ENCODE results near the gene RNF220.
A peak's percentile ranks its signal among the peaks of the same experiment; 100 is the strongest.

The RNF220 gene

DNA sequence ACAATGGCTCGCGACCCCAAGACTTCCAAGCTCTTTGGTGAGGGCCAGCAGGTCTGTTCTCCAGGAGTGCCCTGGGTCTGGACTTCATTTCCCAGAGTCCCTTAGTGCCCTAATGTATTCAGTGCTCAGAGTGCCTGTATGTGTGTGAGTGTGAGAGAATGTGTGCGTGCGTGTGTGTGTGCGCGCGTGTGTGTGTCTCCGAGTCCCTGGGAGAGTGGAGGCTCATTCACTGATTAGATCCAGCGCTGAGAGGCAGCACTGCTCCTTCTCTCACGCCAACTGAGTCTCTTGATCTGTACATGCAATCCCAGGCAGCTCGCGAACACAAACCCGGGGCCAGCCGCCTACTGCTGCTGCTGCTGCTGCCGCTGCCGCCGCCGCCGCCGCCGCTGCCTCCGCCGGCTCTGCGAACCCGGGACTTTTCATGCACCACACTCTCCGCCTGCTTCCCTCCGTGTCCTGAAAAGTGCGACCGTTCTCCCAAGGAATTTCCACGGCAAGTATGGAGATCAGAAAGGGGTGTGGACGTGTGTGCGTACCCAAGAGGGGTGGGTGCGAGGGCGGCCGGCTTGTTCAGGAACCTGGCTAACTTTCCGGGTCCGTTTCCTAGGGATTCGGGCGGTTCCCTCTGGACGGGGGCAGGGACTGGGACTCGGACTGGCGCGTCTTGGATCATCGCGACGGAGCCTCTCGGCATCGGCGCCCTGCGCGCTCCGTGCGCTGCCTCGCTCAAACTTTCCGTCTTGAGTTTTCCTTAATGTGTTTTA lies at the start of gene RNF220:
TSS of gene RNF220 (plus strand) at position 225 of the 767 bp plus-strand sequence.
- DNase-seq (ENCODE audit: low read depth): peak; percentile 73

- DNase-seq (ENCODE audit: low read depth): no peak
Measured at GRCh38 chr1:44355582-44356305, 49.3 kb upstream of the RNF220 start.

DNA sequence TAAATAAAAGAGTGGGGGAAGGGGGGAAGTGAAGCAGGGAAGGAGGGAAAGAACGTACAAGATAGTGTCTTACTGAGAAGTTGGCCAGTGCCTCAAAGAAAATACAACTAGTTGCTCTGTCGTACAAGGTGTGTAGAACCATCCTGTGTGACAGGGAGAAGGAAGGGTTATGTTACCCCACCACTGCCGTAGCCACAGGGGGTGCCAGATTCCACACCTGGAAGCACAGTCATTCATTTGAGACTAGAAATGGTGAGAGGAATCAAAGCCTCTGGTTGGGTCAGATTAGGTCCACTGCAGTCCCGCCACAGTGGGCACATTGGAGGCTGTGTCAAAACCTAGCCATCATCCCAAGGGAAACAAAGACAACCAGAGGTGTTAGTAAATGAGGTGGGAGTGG lies 47.3 kb upstream of the RNF220 start:
- no peak for DNase-seq (ENCODE audit: low read depth)

DNA sequence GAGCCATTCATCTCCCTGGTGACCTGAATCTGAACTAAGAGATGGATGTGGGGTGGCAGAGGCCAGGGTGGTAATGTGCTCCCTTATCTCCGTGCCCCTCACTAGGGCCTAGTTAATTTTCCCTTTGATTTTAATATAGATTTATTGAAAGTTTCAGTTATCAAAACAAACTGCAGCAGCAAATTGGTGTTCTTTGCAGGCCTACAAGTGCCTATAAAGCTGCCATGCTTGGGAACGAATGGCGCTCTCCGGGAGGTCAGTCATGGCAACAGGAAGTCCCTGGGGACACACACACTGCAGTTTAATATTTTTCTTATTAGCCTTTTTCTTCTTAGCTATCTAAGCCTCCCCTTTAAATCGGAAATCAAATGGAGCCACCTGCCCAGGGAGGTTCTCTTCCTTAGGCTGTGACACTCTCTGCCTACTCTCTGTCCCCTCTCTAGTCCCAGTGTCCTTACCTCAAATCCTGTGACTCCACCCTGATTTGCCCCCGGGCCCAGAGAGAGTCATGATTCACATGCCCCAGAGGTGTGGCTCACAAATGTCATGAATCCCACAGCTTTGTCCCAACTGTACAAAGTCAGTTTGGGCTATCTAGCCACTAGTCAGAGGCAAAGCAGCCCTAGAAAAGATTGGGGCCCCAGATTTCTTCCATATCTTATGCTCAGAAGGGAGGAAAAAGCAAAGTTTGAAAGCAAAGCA lies 45.7 kb upstream of the RNF220 start:
- peak; percentile 7 for DNase-seq (ENCODE audit: low read depth)

GRCh38 chr1:44361478-44361877 lies 43.6 kb upstream of the RNF220 start:
- peak; percentile 22 for DNase-seq (ENCODE audit: low read depth)

DNA sequence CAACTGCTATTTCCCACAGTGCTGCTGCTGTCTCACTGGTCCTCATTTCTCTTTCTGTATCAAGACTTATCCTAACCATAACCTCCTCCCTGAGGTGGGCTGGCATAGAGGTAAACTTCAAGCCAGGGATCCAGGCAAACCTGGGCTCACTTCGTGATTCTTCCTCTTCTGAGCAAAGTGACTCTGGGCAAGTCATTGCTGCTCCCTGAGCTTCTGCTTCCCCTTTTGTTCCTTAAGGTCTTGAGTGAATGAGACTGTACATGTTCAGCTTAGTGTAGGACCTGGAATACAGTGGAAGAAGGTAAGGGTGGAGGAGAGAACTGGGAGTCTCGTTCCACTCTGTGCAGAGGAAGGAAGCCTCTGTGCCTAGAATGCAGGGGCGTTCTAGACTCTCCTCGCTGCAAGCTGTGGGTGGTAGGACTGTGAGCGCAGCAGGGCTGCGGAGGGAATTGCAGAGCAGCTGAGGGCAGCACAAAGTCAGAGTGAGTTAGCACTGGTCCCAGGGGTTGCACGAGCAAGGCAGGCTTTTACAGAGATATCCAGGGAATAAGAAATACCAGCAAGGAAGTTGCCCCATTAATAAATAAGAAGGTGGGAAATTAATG lies 38.6 kb upstream of the RNF220 start:
- no peak for DNase-seq (ENCODE audit: low read depth)

GRCh38 chr1:44367944-44368343 lies 37.1 kb upstream of the RNF220 start:
- no peak for DNase-seq (ENCODE audit: low read depth)

- DNase-seq (ENCODE audit: low read depth): no peak
Measured at GRCh38 chr1:44368471-44369151, 36.4 kb upstream of the RNF220 start.

DNA sequence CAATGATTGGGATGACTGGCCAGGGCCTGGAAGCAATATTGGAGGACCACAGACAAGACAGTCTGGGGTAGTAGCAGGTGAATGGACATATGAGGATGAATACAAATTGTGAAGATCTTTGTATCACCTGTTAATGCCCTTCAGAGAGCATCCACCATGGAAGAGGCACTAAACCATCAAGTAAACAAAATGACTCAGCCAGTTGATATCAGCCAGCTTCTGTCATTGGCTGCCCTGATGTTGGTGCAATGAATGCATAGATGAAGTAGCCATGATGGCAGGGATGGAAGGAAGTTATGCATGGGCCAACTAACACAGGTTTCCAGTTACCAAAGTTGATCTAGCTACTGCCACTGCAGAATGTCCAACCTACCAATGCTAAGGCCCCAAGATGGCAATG lies 33.8 kb upstream of the RNF220 start:
- DNase-seq (ENCODE audit: low read depth): no peak

DNA sequence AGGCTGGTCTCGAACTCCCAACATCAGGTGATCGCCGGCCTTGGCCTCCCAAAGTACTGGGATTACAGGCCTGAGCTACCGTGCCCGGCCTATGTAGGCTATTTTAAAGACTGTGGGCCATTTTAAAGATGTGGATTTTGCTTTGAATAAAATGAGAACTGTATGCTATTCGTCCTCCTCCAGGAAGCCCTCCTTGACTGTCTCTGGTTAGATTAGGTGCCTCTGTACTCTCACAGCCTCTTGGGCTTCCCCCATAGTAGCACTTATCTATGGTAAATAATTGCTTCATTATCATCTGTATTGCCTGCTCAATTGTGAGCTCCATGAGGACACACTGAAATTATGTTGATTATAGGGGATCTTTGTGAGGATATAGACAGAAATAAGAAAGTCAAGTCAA lies 29.5 kb upstream of the RNF220 start:
- DNase-seq (ENCODE audit: low read depth): no peak

DNA sequence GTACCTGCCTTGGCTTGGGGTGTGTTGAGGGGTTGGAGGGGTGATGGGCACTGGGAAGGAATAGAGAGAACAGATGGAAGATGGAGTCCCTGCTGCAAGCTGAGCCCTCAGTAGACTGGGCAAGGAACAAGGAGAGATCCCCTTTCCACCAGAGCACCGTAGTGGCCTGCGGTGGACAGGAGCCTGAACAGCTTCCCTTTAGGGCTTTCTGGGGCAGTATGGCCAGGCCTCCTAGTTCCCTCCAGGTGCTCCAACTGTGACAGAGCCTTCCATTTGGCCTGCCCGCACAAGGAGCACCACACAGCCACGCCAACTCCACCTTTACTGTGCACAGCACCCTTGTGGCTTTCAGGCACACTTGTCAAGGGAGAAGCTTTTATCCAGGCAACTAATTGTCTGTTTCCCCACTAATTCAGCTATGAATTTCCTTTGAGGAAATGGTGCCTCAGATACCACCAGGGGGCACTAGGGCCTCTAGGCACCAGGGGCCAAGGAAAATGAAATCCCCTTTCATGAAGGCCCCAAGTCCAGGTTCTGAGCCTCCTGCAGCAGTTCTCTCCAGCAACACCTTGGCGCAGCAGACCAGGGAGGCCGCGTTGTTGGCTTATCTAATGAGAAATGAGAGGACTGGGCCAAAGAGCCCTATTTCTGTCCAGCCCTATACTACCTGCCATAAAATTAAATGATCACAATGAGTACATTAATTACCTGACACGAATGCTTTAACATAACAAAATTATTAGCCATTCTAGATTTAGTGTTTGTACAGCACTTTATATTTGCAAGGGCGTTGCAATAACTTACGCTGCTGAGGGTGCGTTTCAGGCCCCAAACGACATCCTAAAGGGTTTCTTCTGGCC lies 26.9 kb upstream of the RNF220 start:
- peak; percentile 65 for DNase-seq (ENCODE audit: low read depth)

DNA sequence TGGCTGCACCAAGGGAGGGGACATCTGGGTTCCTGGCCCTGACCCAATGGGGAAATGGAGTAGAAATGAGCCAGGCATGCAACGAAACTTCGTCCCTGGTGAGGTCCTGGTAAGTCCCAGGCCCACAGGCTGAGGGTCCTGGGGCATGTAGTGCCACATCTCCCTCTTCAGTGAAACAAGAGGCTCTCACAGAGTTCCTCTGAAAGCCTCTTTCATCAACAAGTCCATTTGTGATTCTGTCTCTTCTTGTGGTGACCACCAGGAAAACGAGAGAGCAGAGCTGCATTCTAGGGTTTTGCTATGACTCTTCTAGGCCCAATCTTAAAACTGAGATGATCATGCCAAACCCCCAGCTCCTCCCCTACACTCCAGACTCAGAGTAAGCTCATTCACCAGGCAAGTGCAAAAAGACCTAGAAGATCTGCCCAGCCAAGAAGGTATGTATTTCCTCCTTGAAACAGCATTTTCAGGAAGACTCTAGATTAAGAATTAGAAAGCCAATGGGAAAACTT lies 24.3 kb upstream of the RNF220 start:
- DNase-seq (ENCODE audit: low read depth): no peak

DNA sequence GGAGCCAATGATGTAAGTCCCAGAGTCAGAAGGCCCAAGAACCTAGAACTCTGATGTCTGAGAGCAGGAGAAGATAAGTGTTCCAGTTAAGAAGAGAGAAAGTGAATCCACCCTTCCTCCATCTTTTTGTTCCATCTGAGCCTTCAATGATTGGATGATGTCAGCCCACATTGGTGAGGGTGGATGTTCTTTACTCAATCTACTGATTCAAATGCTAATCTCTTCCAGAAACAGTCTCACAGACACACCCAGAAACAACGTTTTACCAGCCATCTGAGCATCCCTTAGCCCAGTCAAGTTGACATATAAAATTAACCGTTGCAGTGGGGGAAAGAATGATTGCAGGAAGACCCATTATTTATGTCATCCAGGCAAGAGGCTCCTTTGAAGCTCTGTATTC lies 16.5 kb upstream of the RNF220 start:
- DNase-seq (ENCODE audit: low read depth): no peak

- no peak for DNase-seq (ENCODE audit: low read depth)
Measured at GRCh38 chr1:44389437-44389836, 15.6 kb upstream of the RNF220 start.

- peak; percentile 98 for DNase-seq (ENCODE audit: low read depth)
Measured at GRCh38 chr1:44390277-44390676, 14.8 kb upstream of the RNF220 start.

DNA sequence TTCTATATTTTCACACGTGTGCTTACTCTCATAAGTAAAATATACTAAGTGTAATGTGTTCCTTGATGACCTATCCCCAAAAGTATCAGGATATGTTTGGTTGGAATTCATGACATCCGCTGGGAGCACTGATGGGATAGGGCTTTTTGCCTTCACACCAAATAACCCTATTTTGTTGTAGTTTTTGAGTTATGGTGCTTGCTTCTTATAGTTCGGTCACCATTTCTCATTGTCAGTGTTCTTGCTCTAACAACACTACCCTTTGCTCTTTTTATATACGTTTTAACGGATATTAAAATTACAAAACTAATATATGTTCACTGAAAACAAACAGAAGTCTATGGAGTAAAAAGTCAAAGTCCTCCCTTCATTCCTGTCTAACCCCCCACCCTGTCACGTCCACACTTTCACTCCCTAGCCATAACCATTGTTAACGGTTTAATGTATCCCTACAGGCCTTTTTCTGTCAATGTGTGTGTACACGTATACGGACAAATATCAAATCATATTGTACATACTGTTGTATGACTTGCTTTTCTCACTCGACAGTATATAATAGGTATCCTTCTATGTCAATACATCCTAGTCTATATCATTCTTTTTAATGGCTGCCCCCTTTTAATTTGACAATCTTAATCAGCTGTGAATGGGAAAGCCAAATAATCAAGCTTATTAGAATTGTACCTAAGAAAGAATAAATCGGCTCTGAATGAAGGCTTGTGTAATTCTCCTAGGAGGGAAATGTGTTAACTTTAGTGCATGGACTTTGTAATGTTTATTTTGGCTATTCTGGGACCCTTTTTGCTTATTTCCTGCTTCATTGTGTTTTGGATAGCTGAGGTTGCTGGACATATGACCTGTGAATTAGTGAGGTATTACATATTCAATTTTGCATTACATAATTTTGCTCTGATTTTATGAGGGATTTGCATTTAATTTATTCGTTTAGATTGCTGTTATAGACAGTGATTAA lies 3.5 kb upstream of the RNF220 start:
- DNase-seq (ENCODE audit: low read depth): no peak

DNA sequence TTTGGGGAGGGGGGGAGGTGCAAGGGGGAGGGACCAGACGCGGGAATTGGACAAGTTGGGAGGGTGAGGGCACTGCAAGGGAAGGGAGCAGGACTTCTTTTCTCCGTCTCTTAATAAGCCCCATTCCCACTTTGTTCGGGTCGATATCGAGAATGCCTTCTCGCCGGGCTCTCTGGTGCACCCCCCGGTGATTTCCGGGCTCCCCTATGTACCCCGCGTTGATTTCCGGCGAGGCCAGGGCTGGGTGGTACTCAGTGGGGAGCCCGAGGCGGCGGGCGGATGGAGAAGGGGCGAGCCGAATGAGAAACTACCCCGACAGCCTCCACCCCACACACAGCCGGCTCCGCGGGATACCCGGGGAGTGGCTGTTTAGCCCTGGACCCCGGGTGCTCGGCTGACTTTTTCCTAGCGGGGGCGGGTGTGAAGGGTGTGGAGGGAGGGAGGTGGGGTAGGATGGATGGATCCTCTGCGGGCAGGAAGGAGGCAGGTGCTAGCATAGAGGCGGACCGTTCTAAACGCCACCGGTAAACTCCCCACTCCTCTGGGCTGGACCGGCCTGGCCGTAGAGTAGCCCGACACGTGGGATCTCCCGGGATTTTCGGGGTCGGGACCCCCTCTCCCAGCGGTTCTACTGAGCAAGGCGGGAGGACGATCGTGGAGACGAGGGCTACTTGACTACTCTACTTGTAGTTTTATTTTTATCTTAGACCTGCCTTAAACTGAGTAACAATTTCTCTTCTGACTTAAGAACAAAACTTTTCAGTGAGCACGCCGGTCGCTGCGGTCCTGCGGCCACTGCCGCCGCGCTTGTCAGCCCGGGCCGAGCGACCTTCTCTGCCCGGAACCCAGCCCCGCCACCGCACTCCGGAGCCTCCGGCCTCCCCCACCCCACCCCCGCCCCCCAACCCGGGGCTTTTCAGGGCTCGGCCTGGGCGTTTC lies 1.0 kb downstream of the RNF220 start:
- DNase-seq (ENCODE audit: low read depth): peak; percentile 14

GRCh38 chr1:44406737-44407429 lies 1.8 kb downstream of the RNF220 start:
- peak; percentile 11 for DNase-seq (ENCODE audit: low read depth)

All from EH (cell line).